Mesendoderm (in vitro differentiated cells): ENCODE results near the gene ARID1B.

Source experiments
- DNase-seq: peaks from one replicate; pipeline ENCODE4 v3.0.0; 2013
- H2AK5ac ChIP-seq: 2 replicates; pipeline ENCODE4 v1.6.1; 2013; ENCODE audit warnings: low read length, inconsistent platforms
- H2BK120ac ChIP-seq: 2 replicates; pipeline ENCODE4 v1.6.1; 2013; ENCODE audit warnings: low read depth, mild to moderate bottlenecking, low read length, moderate library complexity, mixed read lengths
- H2BK15ac ChIP-seq: replicated peaks from 2 replicates; pipeline ENCODE4 v1.6.1; 2013; ENCODE audit warnings: low read depth, mild to moderate bottlenecking, moderate library complexity
- H2BK5ac ChIP-seq: 2 replicates; pipeline ENCODE4 v1.6.1; 2013; ENCODE audit warnings: low read length, inconsistent platforms
- H3K18ac ChIP-seq: 2 replicates; pipeline ENCODE4 v1.6.1; 2013; ENCODE audit warnings: mild to moderate bottlenecking, low read length, mixed read lengths
- H3K23ac ChIP-seq: one replicate; pipeline ENCODE4 v1.6.1; 2013; ENCODE audit warnings: low read length
- H3K27ac ChIP-seq: 2 replicates; pipeline ENCODE4 v1.5.1; 2013; ENCODE audit warnings: low read depth, mild to moderate bottlenecking, inconsistent platforms, low read length, moderate library complexity
- H3K27me3 ChIP-seq: 2 replicates; pipeline ENCODE4 v1.6.1; 2013; ENCODE audit warnings: low read length, control low read depth, mild to moderate bottlenecking, inconsistent platforms; ENCODE audit not compliant: insufficient read depth, poor library complexity
- H3K36me3 ChIP-seq: 2 replicates; pipeline ENCODE4 v1.6.1; 2013; ENCODE audit warnings: low read length, inconsistent platforms; ENCODE audit not compliant: control insufficient read depth, insufficient read depth
- H3K4ac ChIP-seq: one replicate; pipeline ENCODE4 v1.6.1; 2013; ENCODE audit warnings: low read depth, mild to moderate bottlenecking, low read length, moderate library complexity
- H3K4me1 ChIP-seq: 2 replicates; pipeline ENCODE4 v1.6.1; 2013; ENCODE audit warnings: low read depth, low read length, inconsistent platforms; ENCODE audit not compliant: control insufficient read depth
- H3K4me2 ChIP-seq: 2 replicates; pipeline ENCODE4 v1.6.1; 2013; ENCODE audit warnings: low read length
- H3K4me3 ChIP-seq: 2 replicates; pipeline ENCODE4 v1.5.1; 2013; ENCODE audit warnings: mild to moderate bottlenecking, low read length
- H3K56ac ChIP-seq: one replicate; pipeline ENCODE4 v1.6.1; 2013; ENCODE audit warnings: low read length
- H3K79me1 ChIP-seq: 2 replicates; pipeline ENCODE4 v1.6.1; 2013; ENCODE audit warnings: low read length, inconsistent platforms
- H3K79me2 ChIP-seq: 2 replicates; pipeline ENCODE4 v1.6.1; 2013; ENCODE audit warnings: mild to moderate bottlenecking, low read length; ENCODE audit not compliant: control insufficient read depth, insufficient read depth
- H3K9ac ChIP-seq: 2 replicates; pipeline ENCODE4 v1.6.1; 2013; ENCODE audit warnings: low read length, inconsistent platforms
- H4K5ac ChIP-seq: one replicate; pipeline ENCODE4 v1.6.1; 2013; ENCODE audit warnings: low read length
- H4K8ac ChIP-seq: one replicate; pipeline ENCODE4 v1.6.1; 2013; ENCODE audit warnings: low read depth, mild to moderate bottlenecking, control low read depth, low read length, moderate library complexity
- WGBS: extraction: QIAGEN DNeasy Blood & Tissue Kit; methylation state at CpG from one replicate; pipeline ENCODE4 v1.1.7; 2013; ENCODE audit warnings: low lambda C conversion rate, missing lambda C conversion rate; ENCODE audit not compliant: insufficient coverage; ENCODE audit errors: extremely low coverage; 5-methylcytosine and 5-hydroxymethylcytosine counted together

Gene ARID1B

DNA sequence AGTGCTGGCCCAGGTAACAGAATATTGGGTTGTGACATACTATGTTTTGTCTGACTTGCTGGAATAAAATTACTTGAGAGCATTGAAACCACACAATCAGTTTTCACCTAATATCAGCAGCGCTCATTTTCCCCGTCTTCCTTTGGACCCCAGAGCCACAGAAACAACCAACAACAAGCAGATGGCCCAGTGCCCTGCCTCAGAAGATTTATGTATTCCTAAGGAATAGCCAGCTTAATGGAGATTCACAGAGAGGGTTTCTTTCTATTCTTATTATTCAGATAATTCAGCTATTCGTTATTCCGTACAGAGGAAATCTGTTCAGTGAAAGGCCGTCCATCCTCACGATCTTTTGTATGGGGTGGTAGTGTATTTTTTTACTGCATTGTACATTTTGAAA, 391.3 kb downstream of the ARID1B start:
- no peak overlapping the region for H4K5ac ChIP-seq
- H3K4me3 ChIP-seq: no peak overlapping the region
- peaks cover 2% of the 10 kb centered on the region for H3K4me1 ChIP-seq
- no peaks in the 10 kb centered on the region for H3K36me3 ChIP-seq
- no peak overlapping the region for H2AK5ac ChIP-seq
- no CpG with 5 or more reads among the region's 6 CpGs for WGBS
- H3K27me3 ChIP-seq: no peaks in the 10 kb centered on the region
- no peak overlapping the region for H3K4me2 ChIP-seq
- H3K79me2 ChIP-seq: no peaks in the 10 kb centered on the region
- H2BK5ac ChIP-seq: no peak overlapping the region
- H3K56ac ChIP-seq: no peak overlapping the region
- H3K18ac ChIP-seq: no peak overlapping the region
- H3K4ac ChIP-seq: no peak overlapping the region
- H3K79me1 ChIP-seq: no peaks in the 10 kb centered on the region
- no peak overlapping the region for H4K8ac ChIP-seq
- DNase-seq: no peak
- no peak overlapping the region for H2BK120ac ChIP-seq
- H3K23ac ChIP-seq: no peak overlapping the region
- no peak overlapping the region for H3K9ac ChIP-seq
- H2BK15ac ChIP-seq: no peak overlapping the region
- no peak overlapping the region for H3K27ac ChIP-seq

DNA sequence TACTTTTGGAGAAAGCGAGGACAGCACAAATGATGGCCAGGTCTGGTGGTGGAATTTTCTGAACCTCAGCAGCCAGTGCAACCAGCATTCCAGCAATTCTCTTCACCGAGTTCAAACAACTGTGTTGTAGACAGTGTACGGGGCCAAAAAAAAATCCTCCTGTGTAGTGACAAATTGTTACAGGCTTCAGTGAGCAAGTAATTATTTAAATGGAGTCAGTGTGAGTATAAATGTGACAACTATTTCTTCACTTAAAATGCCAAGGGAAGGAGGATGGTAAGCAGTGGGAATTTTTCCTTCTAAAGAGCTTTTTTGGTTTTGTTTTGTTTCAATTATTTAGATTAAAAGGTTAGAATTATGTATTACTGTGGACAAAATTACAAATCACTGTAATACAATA, 392.0 kb downstream of the ARID1B start:
- Histone ChIP-seq H3K4me2 (no peak overlapping the region), H3K4me3 (no peak overlapping the region), H3K27me3 (no peaks in the 10 kb centered on the region), H4K5ac (no peak overlapping the region), H2BK15ac (no peak overlapping the region), H3K4me1 (peaks cover 2% of the 10 kb centered on the region), H3K79me2 (no peaks in the 10 kb centered on the region), H3K79me1 (no peaks in the 10 kb centered on the region), H3K9ac (no peak overlapping the region), H3K18ac (no peak overlapping the region), H3K27ac (no peak overlapping the region), H2AK5ac (no peak overlapping the region), H4K8ac (no peak overlapping the region), H3K56ac (no peak overlapping the region), H3K23ac (no peak overlapping the region), H2BK120ac (no peak overlapping the region), H3K4ac (no peak overlapping the region), H2BK5ac (no peak overlapping the region), H3K36me3 (no peaks in the 10 kb centered on the region)
- no peak for DNase-seq
- no CpG with 5 or more reads among the region's 3 CpGs for WGBS

DNA sequence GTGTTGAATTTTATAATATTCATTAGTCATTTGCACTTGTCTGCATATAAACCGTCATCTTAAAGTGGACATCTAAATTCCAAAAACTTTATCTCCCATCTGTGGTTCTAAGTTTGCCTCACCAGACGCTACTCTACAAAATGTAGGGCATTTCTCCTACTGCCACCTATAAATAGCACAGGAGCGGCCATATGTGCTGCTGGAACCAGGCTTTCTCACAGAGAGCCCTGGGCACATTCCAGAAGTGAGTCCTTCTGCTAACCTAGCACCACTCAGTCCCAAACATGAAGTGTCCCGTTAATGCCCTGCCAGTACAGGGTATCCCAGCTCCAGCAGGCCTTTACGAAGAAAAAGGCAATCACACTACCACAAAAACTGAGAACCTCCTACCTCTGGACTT, 392.5 kb downstream of the ARID1B start:
- Histone ChIP-seq H2AK5ac (no peak overlapping the region), H3K56ac (no peak overlapping the region), H3K36me3 (no peaks in the 10 kb centered on the region), H3K9ac (no peak overlapping the region), H3K27me3 (no peaks in the 10 kb centered on the region), H3K79me1 (no peaks in the 10 kb centered on the region), H3K4me2 (no peak overlapping the region), H4K5ac (no peak overlapping the region), H3K4ac (no peak overlapping the region), H4K8ac (no peak overlapping the region), H2BK120ac (no peak overlapping the region), H3K4me3 (no peak overlapping the region), H2BK15ac (no peak overlapping the region), H3K4me1 (peaks cover 2% of the 10 kb centered on the region), H2BK5ac (no peak overlapping the region), H3K79me2 (no peaks in the 10 kb centered on the region), H3K23ac (no peak overlapping the region), H3K27ac (no peak overlapping the region), H3K18ac (no peak overlapping the region)
- no peak for DNase-seq
- no CpG with 5 or more reads among the region's 5 CpGs for WGBS

DNA sequence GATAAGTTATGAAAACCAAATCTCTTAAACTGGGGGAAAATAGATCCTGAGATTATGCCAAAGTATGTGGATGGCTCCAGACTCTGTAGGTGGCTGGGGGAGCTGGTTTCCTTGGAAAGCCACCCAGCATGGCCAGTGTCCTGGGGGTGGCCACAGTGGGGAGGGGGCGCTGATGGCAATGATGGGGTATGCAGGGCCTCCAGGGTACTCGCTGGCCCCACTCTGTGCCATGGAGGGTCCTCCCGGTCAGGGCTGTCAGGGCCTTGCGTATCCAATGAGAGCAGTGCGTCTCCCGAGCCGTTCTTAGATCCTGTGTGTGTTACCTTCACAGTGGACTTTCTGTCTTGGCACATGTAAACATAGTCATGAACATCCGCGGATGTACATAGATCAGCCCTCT, 393.4 kb downstream of the ARID1B start:
- Histone ChIP-seq H3K36me3 (no peaks in the 10 kb centered on the region), H2BK5ac (no peak overlapping the region), H3K79me2 (no peaks in the 10 kb centered on the region), H3K27me3 (no peaks in the 10 kb centered on the region), H3K79me1 (no peaks in the 10 kb centered on the region), H3K4me2 (no peak overlapping the region), H3K56ac (no peak overlapping the region), H2BK120ac (no peak overlapping the region), H3K9ac (no peak overlapping the region), H3K18ac (no peak overlapping the region), H2AK5ac (no peak overlapping the region), H3K27ac (no peak overlapping the region), H3K4me3 (no peak overlapping the region), H3K4me1 (peaks cover 2% of the 10 kb centered on the region), H2BK15ac (no peak overlapping the region), H4K8ac (no peak overlapping the region), H3K23ac (no peak overlapping the region), H4K5ac (no peak overlapping the region), H3K4ac (no peak overlapping the region)
- WGBS: no CpG with 5 or more reads among the region's 9 CpGs
- no peak for DNase-seq

DNA sequence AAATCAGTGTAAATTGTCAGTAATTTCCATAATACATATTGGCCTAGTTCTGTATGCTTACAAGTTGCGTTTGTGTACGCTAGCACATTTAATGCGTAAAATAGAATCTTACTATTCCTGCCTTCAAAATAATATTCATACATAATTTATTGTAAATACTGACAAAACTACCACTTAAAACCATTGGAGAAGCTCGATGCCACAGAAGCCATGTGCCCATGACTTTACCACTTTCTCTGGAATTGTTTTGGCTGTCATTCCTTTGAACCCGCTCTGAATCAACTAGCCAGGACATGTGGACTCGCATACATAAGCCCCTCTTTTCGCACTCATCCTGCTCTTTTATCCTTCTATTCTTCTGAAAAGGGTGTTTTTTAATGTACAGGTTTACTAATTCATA, 394.6 kb downstream of the ARID1B start:
- Histone ChIP-seq H3K9ac (no peak overlapping the region), H2BK120ac (no peak overlapping the region), H2BK5ac (no peak overlapping the region), H3K23ac (no peak overlapping the region), H3K27me3 (no peaks in the 10 kb centered on the region), H3K4me3 (no peak overlapping the region), H2BK15ac (no peak overlapping the region), H3K4ac (no peak overlapping the region), H3K36me3 (no peaks in the 10 kb centered on the region), H2AK5ac (no peak overlapping the region), H3K4me1 (peaks cover 2% of the 10 kb centered on the region), H3K4me2 (no peak overlapping the region), H3K27ac (no peak overlapping the region), H4K8ac (no peak overlapping the region), H3K18ac (no peak overlapping the region), H3K79me1 (no peaks in the 10 kb centered on the region), H4K5ac (no peak overlapping the region), H3K56ac (no peak overlapping the region), H3K79me2 (no peaks in the 10 kb centered on the region)
- DNase-seq: no peak
- no CpG with 5 or more reads among the region's 7 CpGs for WGBS

DNA sequence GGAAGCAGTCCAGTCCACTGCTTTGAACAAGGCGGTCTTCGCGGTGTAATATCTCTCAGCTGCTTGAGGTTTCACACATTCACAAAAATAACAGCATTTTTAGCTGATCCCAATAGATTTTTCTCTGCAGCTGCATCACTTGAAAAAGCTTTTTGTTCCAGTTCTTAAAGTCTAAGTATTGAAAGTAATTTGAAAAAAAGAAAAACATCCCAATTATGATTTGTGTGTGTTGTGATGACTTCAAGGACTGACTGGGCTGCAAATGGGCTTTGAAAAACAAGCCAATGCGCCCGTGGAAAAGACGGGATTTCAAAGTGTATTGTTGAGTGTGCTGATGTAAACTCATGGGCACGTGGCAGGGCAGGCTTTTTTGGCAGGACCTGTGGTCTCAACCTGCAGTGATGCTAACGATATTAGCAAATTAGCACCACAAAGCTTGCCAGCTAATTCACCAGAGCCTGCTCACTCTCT, 395.1 kb downstream of the ARID1B start:
- no peaks in the 10 kb centered on the region for H3K36me3 ChIP-seq
- WGBS: no CpG with 5 or more reads among the region's 8 CpGs

More for the DNA sequence above, 395.1 kb downstream of the ARID1B start:
- Histone ChIP-seq H2BK5ac (no peak overlapping the region), H4K5ac (no peak overlapping the region), H3K18ac (no peak overlapping the region), H2AK5ac (no peak overlapping the region), H3K4me3 (no peak overlapping the region), H3K4me1 (peaks cover 2% of the 10 kb centered on the region), H3K79me1 (no peaks in the 10 kb centered on the region), H3K27me3 (no peaks in the 10 kb centered on the region), H2BK120ac (no peak overlapping the region), H4K8ac (no peak overlapping the region), H3K4me2 (no peak overlapping the region), H2BK15ac (no peak overlapping the region), H3K79me2 (no peaks in the 10 kb centered on the region), H3K27ac (no peak overlapping the region), H3K9ac (no peak overlapping the region), H3K23ac (no peak overlapping the region), H3K56ac (no peak overlapping the region), H3K4ac (no peak overlapping the region)
- no peak for DNase-seq
